Islet of Langerhans (tissue), 1 donor: ENCODE measurements around the gene ZCWPW1.
"Not testable (repeated sequence)": the region's sequence is repeated elsewhere in the genome, so short reads cannot be mapped to it uniquely, and the experiment has no call there.

Experiments
- FAIRE-seq: peaks from one replicate; lab custom pipeline; 2011; peaks lifted over from hg19 to GRCh38; lab: Jason Lieb, UNC

The ZCWPW1 gene

DNA sequence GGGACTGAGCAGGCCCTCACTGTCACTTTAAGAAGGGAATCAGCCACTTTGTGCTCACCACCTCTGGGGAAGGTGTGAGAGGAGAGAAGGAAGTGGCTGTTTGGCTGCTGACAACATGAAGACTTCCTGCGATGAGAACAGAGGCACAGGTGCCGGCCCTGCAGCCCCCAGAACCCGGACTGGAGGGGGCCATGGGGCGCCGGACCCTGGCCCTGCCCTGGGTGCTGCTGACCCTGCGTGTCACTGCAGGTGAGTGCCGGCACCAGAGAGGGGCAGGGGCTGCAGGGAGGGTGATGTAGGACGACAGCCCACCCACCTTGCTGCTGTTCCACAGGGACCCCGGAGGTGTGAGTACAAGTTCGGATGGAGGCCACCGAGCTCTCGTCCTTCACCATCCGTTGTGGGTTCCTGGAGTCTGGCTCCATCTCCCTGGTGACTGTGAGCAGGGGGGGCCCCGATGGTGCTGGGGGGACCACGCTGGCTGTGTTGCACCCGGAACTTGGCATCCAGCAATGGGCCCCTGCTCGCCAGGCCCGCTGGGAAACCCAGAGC, 76.2 kb downstream of the ZCWPW1 start:
- FAIRE-seq = not testable (repeated sequence)

DNA sequence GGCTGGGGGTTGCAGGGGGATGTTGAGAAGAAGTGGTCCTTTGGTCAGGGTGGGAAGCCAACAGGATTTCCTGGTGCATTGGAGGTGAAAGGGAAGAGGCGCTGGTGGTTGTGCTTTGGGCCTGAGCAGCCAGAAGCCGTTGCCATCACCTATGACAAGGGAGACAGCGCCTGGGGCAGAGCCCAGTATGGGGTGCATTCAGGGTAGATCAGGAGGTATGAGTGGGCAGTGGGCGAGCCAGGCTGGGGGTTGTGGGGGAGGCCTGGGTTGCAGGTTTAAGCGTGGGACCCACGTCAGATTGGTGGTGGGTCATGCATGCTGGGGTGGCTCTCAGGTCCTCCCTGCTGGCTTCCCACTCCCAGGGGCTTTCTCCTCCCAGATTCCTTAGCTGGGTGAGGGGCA, 76.8 kb downstream of the ZCWPW1 start:
- no peak for FAIRE-seq
